ENCODE measurements around the gene GRM5.

Gene GRM5

GRCh38 chr11:88575916-88576315 is 489.9 kb downstream of the GRM5 start:
- no peaks in the 10 kb centered on the region for H3K27me3 ChIP-seq (replicated peaks; ENCODE audit: control insufficient read depth, insufficient read depth, low read length)
- H3K4me3 ChIP-seq (replicated peaks; ENCODE audit: low read depth, low read length) = no peak overlapping the region
- H3K36me3 ChIP-seq (ENCODE audit: control insufficient read depth, insufficient read depth, low read length) = no peaks in the 10 kb centered on the region
- DNase-seq (ENCODE audit: extremely low read depth, insufficient read length) = no peak
- TF ChIP-seq CTCF (IDR thresholded peaks at IDR 0.05; ENCODE audit: insufficient read depth, low read length, poor library complexity, severe bottlenecking) = no peak

GRCh38 chr11:88569342-88569741 is 496.4 kb downstream of the GRM5 start:
- Histone ChIP-seq H3K4me3 (replicated peaks; ENCODE audit: low read depth, low read length) (no peak overlapping the region), H3K27me3 (replicated peaks; ENCODE audit: control insufficient read depth, insufficient read depth, low read length) (no peaks in the 10 kb centered on the region), H3K36me3 (ENCODE audit: control insufficient read depth, insufficient read depth, low read length) (no peaks in the 10 kb centered on the region)
- DNase-seq (ENCODE audit: extremely low read depth, insufficient read length) = no peak
- no peak for TF ChIP-seq CTCF (IDR thresholded peaks at IDR 0.05; ENCODE audit: insufficient read depth, low read length, poor library complexity, severe bottlenecking)

- DNase-seq (ENCODE audit: extremely low read depth, insufficient read length) = no peak
These were observed 510.0 kb downstream of the GRM5 start for GRCh38 chr11:88555829-88556202.

GRCh38 chr11:88555018-88555828 is 510.6 kb downstream of the GRM5 start:
- Histone ChIP-seq H3K4me3 (replicated peaks; ENCODE audit: low read depth, low read length) (no peak overlapping the region), H3K27me3 (replicated peaks; ENCODE audit: control insufficient read depth, insufficient read depth, low read length) (no peaks in the 10 kb centered on the region; the same call in none of the 2 replicates), H3K36me3 (ENCODE audit: control insufficient read depth, insufficient read depth, low read length) (no peaks in the 10 kb centered on the region)
- DNase-seq (ENCODE audit: extremely low read depth, insufficient read length) = no peak
- no peak for TF ChIP-seq CTCF (IDR thresholded peaks at IDR 0.05; ENCODE audit: insufficient read depth, low read length, poor library complexity, severe bottlenecking)

More at GRCh38 chr11:88555829-88556202, 510.0 kb downstream of the GRM5 start:
- Histone ChIP-seq H3K4me3 (replicated peaks; ENCODE audit: low read depth, low read length) (no peak overlapping the region), H3K36me3 (ENCODE audit: control insufficient read depth, insufficient read depth, low read length) (no peaks in the 10 kb centered on the region), H3K27me3 (replicated peaks; ENCODE audit: control insufficient read depth, insufficient read depth, low read length) (no peaks in the 10 kb centered on the region; the same call in none of the 2 replicates)
- no peak for TF ChIP-seq CTCF (IDR thresholded peaks at IDR 0.05; ENCODE audit: insufficient read depth, low read length, poor library complexity, severe bottlenecking)

GRCh38 chr11:88553204-88553603 is 512.6 kb downstream of the GRM5 start:
- no peak overlapping the region for H3K4me3 ChIP-seq (replicated peaks; ENCODE audit: low read depth, low read length)
- no peak for TF ChIP-seq CTCF (IDR thresholded peaks at IDR 0.05; ENCODE audit: insufficient read depth, low read length, poor library complexity, severe bottlenecking)
- no peak for DNase-seq (ENCODE audit: extremely low read depth, insufficient read length)

More at GRCh38 chr11:88553204-88553603, 512.6 kb downstream of the GRM5 start:
- H3K27me3 ChIP-seq (replicated peaks; ENCODE audit: control insufficient read depth, insufficient read depth, low read length) = no peaks in the 10 kb centered on the region; the same call in none of the 2 replicates
- no peaks in the 10 kb centered on the region for H3K36me3 ChIP-seq (ENCODE audit: control insufficient read depth, insufficient read depth, low read length)

Measured in GM06990 (cell line).